ENCODE data around the gene ME3.

GRCh38 chr11:86638673-86639072 is 33.7 kb downstream of the ME3 start:
- TF ChIP-seq CTCF (IDR thresholded peaks at IDR 0.05) (no peak), SIN3A (IDR thresholded peaks at IDR 0.05; ENCODE audit: borderline replicate concordance, insufficient read depth, low read depth, low read length) (no peak)
